Endothelial cell of hepatic sinusoid (primary cell): Measurements from ENCODE around the gene CYB5R2.

Source experiments
- in situ Hi-C: cut with HindIII; loops from 2 replicates; pipeline ENCODE4 v1.10.0; 2017; ENCODE audit warnings: low sequenced_read_pairs

CYB5R2 gene

DNA sequence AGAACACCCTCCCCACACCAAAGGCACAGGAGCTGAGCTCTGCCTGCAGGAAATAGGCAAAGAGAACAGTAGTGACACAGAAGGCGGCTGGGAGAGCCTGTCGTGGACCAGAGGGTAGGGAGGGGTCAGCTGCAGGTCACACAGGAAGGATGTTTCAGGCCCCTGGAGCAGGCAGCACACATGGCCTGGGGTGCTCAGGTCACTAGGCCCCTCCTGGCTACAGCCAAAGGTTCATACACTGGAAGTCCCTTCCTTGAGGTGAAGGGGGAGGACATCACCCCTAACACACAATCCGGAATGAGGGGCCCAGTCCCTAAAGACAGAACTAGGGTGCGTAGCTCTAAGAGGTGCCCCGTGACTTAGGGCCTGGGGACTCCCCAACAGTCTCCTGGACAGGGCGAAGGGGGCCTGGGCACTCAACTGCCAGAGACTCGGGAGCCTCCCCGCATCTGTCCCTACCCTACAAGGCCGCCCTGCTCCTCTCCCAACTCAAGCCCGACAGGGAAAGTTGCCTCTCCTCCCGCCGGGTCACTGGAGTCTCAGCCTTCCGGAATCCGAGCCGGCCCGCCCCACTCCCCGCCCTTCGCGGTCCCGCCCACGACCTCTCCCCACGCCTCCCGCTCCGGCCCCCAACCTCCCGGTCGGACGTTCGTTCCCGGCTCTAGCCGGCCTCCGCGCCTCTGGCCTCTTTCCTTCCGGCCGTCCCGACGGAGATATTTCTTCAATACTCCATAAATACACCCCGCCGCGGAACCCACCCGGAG, at the start of gene CYB5R2:
Gene CYB5R2, minus strand, starts transcription at position 541 of the 764 bp plus-strand sequence. CDS start 675 bp downstream, outside the sequence.
- in situ Hi-C loops, result no loop called here

DNA sequence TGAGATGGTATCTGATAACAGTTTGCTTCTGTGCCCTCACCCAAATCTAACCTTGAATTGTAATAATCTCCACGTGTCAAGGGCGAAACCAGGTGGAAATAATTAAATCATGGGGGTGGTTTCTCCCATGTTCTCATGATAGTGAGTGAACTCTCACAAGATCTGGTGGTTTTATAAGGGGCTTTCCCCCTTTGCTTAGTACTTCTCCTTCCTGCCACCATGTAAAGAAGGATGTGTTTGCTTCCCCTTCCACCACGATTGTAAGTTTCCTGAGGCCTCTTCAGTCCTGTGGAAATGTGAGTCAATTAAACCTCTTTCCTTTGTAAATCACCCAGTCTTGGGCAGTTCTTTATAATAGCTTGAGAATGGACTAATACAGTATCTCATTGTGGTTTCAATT, 41.5 kb upstream of the CYB5R2 start:
- in situ Hi-C loops, result no loop called here

DNA sequence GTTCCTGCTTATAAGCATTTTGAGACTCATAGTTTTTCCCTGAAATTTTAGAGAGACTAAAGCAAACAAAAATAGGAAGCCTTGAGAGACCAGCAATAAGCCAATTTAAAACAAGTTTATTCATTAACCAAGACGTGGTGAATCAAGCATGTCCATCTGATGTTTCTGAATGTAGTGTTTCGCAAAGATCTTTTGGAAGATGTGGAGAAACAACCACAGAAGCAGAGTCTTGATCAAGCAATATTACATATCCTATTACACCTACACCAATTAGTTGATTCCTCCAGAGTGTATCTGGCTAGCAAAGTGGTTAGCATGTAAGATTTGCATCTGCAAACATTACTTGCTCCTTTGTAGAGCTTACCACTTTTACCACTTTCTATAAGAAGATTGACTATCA, 33.1 kb upstream of the CYB5R2 start, which contains the start of gene OVCH2:
Gene OVCH2, minus strand, starts transcription at position 101 of the 400 bp plus-strand sequence. Its CDS starts 83 bp downstream, at position 18.
- in situ Hi-C loops, result no loop called here

DNA sequence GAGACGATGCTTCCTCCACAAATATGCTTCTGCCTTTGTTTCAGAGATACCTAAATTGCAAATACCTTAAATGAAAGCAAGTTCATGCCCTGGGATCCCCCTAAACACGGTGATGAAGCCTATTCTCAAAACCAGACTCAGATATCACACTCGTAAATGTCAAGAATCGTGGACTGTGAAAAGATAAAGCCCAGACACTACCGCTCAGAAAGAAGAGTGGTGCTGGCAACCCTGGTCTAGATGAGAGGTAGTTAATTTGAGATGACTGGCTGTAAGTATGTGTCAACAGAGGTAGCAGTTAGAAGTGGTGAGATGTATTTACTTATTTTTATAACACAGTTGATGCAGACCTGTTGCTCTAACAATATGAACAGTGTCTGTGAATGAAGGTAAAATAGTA, 30.4 kb upstream of the CYB5R2 start:
- in situ Hi-C loops, result no loop called here

GRCh38 chr11:7696424-7696823, 23.1 kb upstream of the CYB5R2 start:
- in situ Hi-C loops, result loop anchor here (25.0 kb wide), 1 partner anchor 609 kb away; the partner anchor contains the start of gene RBMXL2

DNA sequence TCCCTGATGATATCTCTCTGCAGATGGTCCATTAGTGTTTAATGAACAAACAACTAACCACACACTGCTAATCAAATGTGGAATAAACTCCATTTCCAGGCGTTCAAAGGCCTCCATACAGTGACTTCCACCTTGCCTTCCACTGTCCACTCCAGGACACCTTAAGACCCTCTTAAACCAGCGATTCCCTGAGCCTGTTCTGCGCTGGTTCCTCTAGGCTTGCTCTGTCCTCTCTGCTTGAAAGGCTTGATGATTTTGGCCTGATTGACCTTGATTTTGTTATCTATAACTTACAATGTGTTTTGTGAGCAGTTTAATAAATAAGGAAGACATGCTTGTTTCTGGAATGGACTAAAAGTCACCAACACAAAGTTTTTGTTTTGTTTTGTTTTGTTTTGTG, 20.9 kb upstream of the CYB5R2 start:
- in situ Hi-C loops, result loop anchor here (25.0 kb wide), 1 partner anchor 607 kb away; the partner anchor contains the start of gene RBMXL2

GRCh38 chr11:7692426-7692825, 19.1 kb upstream of the CYB5R2 start:
- in situ Hi-C loops, result loop anchor here (25.0 kb wide), 1 partner anchor 605 kb away; the partner anchor contains the start of gene RBMXL2

- in situ Hi-C loops, result loop anchor here (25.0 kb wide), 1 partner anchor 605 kb away; the partner anchor contains the start of gene RBMXL2
Measured at GRCh38 chr11:7691759-7692350, 18.6 kb upstream of the CYB5R2 start.

DNA sequence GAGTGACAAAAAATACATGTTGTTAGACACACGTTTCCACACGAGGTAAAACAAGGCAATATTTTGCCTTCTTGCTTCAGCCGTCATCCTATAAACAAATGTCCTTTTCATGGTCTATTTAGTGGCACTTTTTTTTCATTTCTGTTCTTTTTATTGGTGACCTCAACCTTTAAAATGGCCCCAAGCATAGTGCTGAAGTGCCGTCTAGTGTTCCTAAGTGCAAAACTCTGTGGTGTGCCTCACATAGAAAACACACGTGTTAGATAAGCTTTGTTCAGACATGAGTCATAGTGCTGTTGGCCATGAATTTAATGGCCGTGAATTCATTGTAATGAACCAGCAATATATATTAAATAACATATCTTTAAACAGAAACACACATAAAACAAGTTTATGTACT, 17.3 kb upstream of the CYB5R2 start:
- in situ Hi-C loops, result loop anchor here (25.0 kb wide), 1 partner anchor 603 kb away; the partner anchor contains the start of gene RBMXL2

- in situ Hi-C loops, result loop anchor here (25.0 kb wide), 1 partner anchor 602 kb away; the partner anchor contains the start of gene RBMXL2
Measured at GRCh38 chr11:7689239-7689638, 15.9 kb upstream of the CYB5R2 start.

DNA sequence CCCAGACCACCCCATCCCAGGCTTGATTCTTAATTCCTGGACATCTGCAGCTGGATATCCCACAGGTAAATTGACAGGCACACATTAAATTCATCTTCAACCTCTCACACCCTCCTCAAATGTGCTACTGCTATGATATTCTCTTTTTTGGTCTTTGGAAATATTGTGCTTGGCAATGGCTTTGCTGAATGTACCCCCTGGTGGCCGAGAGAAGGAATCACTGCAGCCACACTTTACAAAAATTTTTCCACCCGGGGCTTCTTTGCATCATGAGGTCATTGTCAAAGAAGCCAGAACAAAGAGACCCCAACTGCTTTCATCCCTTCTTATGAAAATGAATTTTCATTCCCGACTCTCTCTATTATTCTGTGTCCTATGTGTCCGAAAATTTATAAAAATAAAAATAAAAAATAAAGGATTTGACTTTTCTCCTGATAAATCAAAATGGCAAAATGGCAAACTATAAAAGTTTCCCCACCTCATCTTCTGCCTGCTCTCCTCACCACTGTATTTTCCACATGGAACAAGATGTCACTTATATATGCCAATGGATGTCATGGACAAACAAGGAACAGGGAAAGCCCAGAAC, 15.0 kb upstream of the CYB5R2 start:
- in situ Hi-C loops, result loop anchor here (25.0 kb wide), 1 partner anchor 601 kb away; the partner anchor contains the start of gene RBMXL2

GRCh38 chr11:7687386-7687785, 14.1 kb upstream of the CYB5R2 start:
- in situ Hi-C loops, result loop anchor here (25.0 kb wide), 1 partner anchor 600 kb away; the partner anchor contains the start of gene RBMXL2

DNA sequence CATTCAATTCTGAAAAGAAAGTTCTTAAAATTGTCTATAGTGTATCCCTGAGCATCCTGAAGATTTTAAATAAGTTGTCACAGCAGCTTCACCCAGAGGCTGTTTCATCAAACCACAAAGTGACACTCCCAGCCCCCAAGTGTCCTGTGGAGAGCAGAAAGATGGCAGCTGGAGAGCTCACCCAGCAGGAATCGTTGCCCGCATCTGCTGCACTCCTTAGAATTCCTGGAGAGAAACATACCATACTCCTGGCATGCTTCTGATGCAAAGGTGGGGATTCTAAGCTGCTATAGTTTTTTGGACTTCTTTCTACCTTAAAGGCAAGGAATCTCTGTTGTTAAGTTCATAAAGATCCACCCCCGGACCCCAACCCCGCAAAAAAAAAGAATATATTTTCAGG, 13.5 kb upstream of the CYB5R2 start:
- in situ Hi-C loops, result loop anchor here (25.0 kb wide), 1 partner anchor 599 kb away; the partner anchor contains the start of gene RBMXL2

GRCh38 chr11:7683571-7683970, 10.3 kb upstream of the CYB5R2 start:
- in situ Hi-C loops, result loop anchor here (25.0 kb wide), 1 partner anchor 596 kb away; the partner anchor contains the start of gene RBMXL2

DNA sequence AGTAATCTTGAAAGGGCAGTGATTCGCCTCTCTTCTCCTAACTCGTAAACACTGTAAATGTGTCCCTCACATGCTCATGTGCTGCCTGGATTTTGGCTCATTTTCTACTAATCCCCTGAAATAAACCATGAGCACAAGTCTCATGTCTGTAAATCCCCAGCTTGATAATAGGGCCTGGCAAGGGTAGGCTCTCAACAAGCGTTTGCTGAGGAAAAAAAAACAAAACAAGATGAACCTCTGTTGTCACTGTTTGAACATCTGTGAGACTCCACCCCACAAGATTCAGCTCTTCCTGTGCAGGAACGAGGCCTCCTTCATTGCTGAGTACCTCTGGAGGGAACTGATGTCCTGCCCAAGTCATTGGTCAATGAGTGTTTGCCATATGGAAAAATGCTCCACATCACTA, 4.5 kb upstream of the CYB5R2 start:
- in situ Hi-C loops, result loop anchor here (25.0 kb wide), 1 partner anchor 590 kb away; the partner anchor contains the start of gene RBMXL2

- in situ Hi-C loops, result loop anchor here (25.0 kb wide), 1 partner anchor 590 kb away; the partner anchor contains the start of gene RBMXL2
Measured at GRCh38 chr11:7677071-7677470, 3.8 kb upstream of the CYB5R2 start.

GRCh38 chr11:7675631-7676030, 2.3 kb upstream of the CYB5R2 start:
- in situ Hi-C loops, result loop anchor here (25.0 kb wide), 1 partner anchor 588 kb away; the partner anchor contains the start of gene RBMXL2

DNA sequence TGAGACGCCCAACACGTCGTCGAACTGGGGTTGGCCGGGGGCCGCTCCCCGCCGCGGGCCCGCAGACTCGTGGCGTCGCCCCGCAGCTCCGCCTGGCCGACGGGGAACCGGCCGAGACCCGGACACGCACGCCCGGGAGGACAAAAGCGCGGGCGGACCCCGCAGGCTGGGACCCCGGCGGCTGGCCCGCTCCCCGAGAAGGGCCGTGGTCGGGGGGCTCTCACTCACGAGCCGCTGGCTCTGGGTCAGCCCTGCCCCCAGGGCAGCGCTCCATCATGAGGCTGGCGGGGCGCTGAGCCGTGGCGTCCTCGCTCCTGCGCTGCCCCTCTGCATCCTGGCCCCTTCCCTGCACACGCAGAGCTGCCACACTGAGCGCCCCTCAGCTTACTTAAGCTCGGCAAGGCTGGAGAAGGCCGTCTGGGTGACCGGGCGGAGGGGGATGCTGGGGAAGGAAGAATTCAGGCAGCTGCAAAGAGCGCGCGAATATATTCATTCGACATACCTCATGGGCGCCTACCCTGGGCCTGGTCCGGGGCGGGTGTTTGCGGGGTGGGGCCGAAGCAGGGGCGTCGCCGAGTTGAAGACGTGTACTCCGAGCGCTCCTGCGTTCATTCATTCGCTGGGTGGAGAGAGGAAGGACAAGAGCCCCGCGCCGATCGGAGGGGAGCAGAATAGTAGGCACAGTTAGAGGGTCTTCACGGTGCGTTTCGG, 579 bp upstream of the CYB5R2 start:
- in situ Hi-C loops, result no loop called here

DNA sequence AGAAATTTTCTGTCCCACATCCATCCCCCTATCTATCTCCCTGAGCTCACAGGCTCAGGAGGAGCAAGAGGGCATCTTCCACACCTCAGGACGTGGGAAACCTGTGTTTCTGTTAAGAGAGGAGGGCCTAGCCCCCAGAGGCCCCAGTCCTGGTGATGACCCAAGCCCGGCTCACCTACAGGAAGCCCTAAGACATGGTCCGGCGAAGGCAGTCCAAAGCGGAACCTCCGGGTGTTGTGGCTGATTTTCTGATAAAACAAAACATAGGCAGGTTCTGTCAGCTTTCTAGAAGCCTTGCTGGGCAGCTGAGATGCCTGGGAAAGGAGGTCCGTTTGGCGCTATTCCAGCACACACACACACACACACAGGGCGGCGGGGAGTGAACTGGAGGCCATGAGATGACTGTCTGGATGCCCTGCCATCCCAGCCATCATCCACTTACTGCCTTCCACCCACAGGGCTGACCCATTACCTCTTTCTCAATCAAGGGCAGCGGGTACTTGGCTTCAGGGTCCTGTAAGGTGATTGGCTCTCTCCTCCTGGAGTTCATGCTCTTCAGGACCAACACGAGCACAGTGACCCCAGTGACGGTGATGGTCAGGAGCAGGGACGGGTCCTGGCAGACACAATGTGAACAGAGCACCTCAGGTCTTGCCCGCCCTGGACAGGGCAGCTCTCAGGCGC, 882 bp downstream of the CYB5R2 start:
- in situ Hi-C loops, result no loop called here
